Ishikawa (cell line): Measurements from ENCODE around the gene RIBC2.

Experiments
- CEBPB ChIP-seq: IDR thresholded peaks from 2 replicates; pipeline ENCODE4 v1.6.1; 2012
- CREB1 ChIP-seq: IDR thresholded peaks from 2 replicates; pipeline ENCODE4 v1.6.1; 2012; ENCODE audit warnings: low read depth
- EGR1 ChIP-seq: IDR thresholded peaks from 2 replicates; pipeline ENCODE4 v1.6.1; 2012
- EP300 ChIP-seq: IDR thresholded peaks from 2 replicates; pipeline ENCODE4 v1.6.1; 2012; ENCODE audit warnings: borderline replicate concordance
- FOXM1 ChIP-seq: IDR thresholded peaks from 2 replicates; pipeline ENCODE4 v1.6.1; 2012; ENCODE audit warnings: low read depth, borderline replicate concordance
- MAX ChIP-seq: IDR thresholded peaks from 2 replicates; pipeline ENCODE4 v1.6.1; 2012
- NFIC ChIP-seq: IDR thresholded peaks from 2 replicates; pipeline ENCODE4 v1.6.1; 2012
- RAD21 ChIP-seq: IDR thresholded peaks from 2 replicates; pipeline ENCODE4 v1.6.1; 2012; ENCODE audit warnings: low read depth
- REST ChIP-seq: IDR thresholded peaks from 2 replicates; pipeline ENCODE4 v1.6.1; 2012; ENCODE audit warnings: low read depth, mild to moderate bottlenecking
- TAF1 ChIP-seq: IDR thresholded peaks from 2 replicates; pipeline ENCODE4 v1.6.1; 2012; ENCODE audit warnings: low read depth, mild to moderate bottlenecking
- TCF12 ChIP-seq: IDR thresholded peaks from 2 replicates; pipeline ENCODE4 v1.6.1; 2012; ENCODE audit warnings: low read depth
- TEAD4 ChIP-seq: IDR thresholded peaks from 2 replicates; pipeline ENCODE4 v1.6.1; 2012
- USF1 ChIP-seq: IDR thresholded peaks from 2 replicates; pipeline ENCODE4 v1.6.1; 2012
- YY1 ChIP-seq: IDR thresholded peaks from 2 replicates; pipeline ENCODE4 v1.6.1; 2012; ENCODE audit warnings: low read depth
- ZBTB7A ChIP-seq: IDR thresholded peaks from 2 replicates; pipeline ENCODE4 v1.6.1; 2012; ENCODE audit warnings: low read depth

Gene RIBC2

GRCh38 chr22:45475851-45476514 lies 62.5 kb downstream of the RIBC2 start:
- no peak for TF ChIP-seq MAX
- TF ChIP-seq EGR1: no peak

- TF ChIP-seq USF1: no peak
Observed at GRCh38 chr22:45476814-45477213, 63.3 kb downstream of the RIBC2 start.

- TF ChIP-seq USF1: no peak
- TF ChIP-seq YY1: no peak
- no peak for TF ChIP-seq EGR1
- no peak for TF ChIP-seq FOXM1
Observed at GRCh38 chr22:45477366-45478107, 64.0 kb downstream of the RIBC2 start.

- TF ChIP-seq EGR1 (no peak), CREB1 (no peak), REST (no peak), NFIC (no peak)
Observed at GRCh38 chr22:45478108-45478771, 64.7 kb downstream of the RIBC2 start.

- TF ChIP-seq ZBTB7A: no peak
- TF ChIP-seq YY1: no peak
- no peak for TF ChIP-seq TAF1
- TF ChIP-seq CEBPB: no peak
- no peak for TF ChIP-seq NFIC
- TF ChIP-seq TEAD4: no peak
- no peak for TF ChIP-seq FOXM1
- TF ChIP-seq USF1: no peak
- TF ChIP-seq EP300: no peak
- no peak for TF ChIP-seq EGR1
- TF ChIP-seq MAX: no peak
- no peak for TF ChIP-seq RAD21
- no peak for TF ChIP-seq CREB1
- no peak for TF ChIP-seq TCF12
- no peak for TF ChIP-seq REST
Observed at GRCh38 chr22:45480717-45481116, 67.2 kb downstream of the RIBC2 start.

GRCh38 chr22:45481661-45482060 lies 68.2 kb downstream of the RIBC2 start:
- no peak for TF ChIP-seq EGR1
- peak; percentile 25; the same call in 1 of the 2 replicates for TF ChIP-seq TEAD4
- TF ChIP-seq MAX: no peak
- no peak for TF ChIP-seq USF1
- no peak for TF ChIP-seq RAD21
- TF ChIP-seq REST: no peak
- TF ChIP-seq NFIC: no peak
- TF ChIP-seq FOXM1: no peak
- TF ChIP-seq TCF12: no peak
- TF ChIP-seq YY1: no peak
- no peak for TF ChIP-seq CREB1
- TF ChIP-seq CEBPB: no peak
- no peak for TF ChIP-seq TAF1
- TF ChIP-seq ZBTB7A: no peak
- TF ChIP-seq EP300: peak; percentile 18; the same call in 1 of the 2 replicates
